K562 (cell line): Measurements from ENCODE around the gene HAX1. TPM values are rescaled to one million over a fixed set of nuclear protein-coding genes. Genes with fewer than 3 reads are reported as not detected.

ENCODE experiments used
- DMBX1 ChIP-seq: fragments of 250-450 bp; sonication (Bioruptor Pico); IDR thresholded peaks from 2 replicates; pipeline ENCODE4 v1.8.0; 2022; ENCODE audit warnings: inconsistent platforms, mild to moderate bottlenecking, moderate library complexity, borderline replicate concordance
- JUN ChIP-seq, 2 experiments: sonication (generic) in 1 of 2; formaldehyde crosslinking in 1 of 2; IDR thresholded peaks; 2 replicates each; pipeline versions ENCODE4 v1.6.1 to v1.8.0; 2012 to 2022; ENCODE audit warnings: borderline replicate concordance in 2 of 2, mild to moderate bottlenecking in 2 of 2, improper control_type of control experiment in 1 of 2, low read depth in 1 of 2, low read length in 1 of 2, missing genetic modification reagents in 1 of 2
- polyA plus RNA-seq, 8 experiments: library from polyadenylated mRNA; depleted of rRNA in 4 of 8; stranded (reverse) in 5 of 8; unstranded in 3 of 8; fragments of >200 nt; fragmentation: Nextera tagmentation in 2 of 8; fragmentation: Illumina TruSeq in 1 of 8; extraction: Ambion mirVana in 2 of 8; extraction: Trizol in 1 of 8; gene quantifications; 2 replicates each; pipeline versions ENCODE4 v1.2.1 to v1.2.3, GENCODE V29; 2011 to 2014; ENCODE audit warnings: inconsistent platforms in 1 of 8, missing spikeins in 1 of 8
- total RNA-seq, 7 experiments: library from RNA; depleted of rRNA in 6 of 7; stranded (reverse); fragments of >200 nt in 6 of 7; fragmentation: Illumina TruSeq in 2 of 7; extraction: Trizol in 2 of 7; gene quantifications; 2 replicates each; pipeline versions ENCODE4 v1.2.1 to v1.2.3, GENCODE V29; 2011 to 2021; ENCODE audit warnings: low replicate concordance in 1 of 7
- TF ChIP-seq, protein P1 (sequence below): fragments of 250-450 bp; sonication (Bioruptor Pico); IDR thresholded peaks from 2 replicates; pipeline ENCODE4 v1.4.0; 2020; ENCODE audit warnings: mild to moderate bottlenecking, moderate library complexity
- TF ChIP-seq, protein P2 (sequence below): fragments of 450-650 bp; IDR thresholded peaks from 2 replicates; pipeline ENCODE4 v1.6.1; 2016; ENCODE audit warnings: missing biosample characterization, missing genetic modification characterization
- TF ChIP-seq, protein P3 (sequence below): fragments of 450-650 bp; IDR thresholded peaks from 2 replicates; pipeline ENCODE4 v1.6.1; 2017; ENCODE audit warnings: antibody characterized with exemption, mild to moderate bottlenecking
- TF ChIP-seq, protein P4 (sequence below): sonication (generic); formaldehyde crosslinking; IDR thresholded peaks from 2 replicates; pipeline ENCODE4 v1.8.0; 2022; ENCODE audit warnings: missing genetic modification reagents, mild to moderate bottlenecking, moderate library complexity, borderline replicate concordance

Gene HAX1
- total and polyA plus RNA-seq, 9 of the 15 experiments (the other 6 are each of a cell fraction or from before 2014, with no cell fraction given), result 143 to 492 (median 234) TPM

DNA sequence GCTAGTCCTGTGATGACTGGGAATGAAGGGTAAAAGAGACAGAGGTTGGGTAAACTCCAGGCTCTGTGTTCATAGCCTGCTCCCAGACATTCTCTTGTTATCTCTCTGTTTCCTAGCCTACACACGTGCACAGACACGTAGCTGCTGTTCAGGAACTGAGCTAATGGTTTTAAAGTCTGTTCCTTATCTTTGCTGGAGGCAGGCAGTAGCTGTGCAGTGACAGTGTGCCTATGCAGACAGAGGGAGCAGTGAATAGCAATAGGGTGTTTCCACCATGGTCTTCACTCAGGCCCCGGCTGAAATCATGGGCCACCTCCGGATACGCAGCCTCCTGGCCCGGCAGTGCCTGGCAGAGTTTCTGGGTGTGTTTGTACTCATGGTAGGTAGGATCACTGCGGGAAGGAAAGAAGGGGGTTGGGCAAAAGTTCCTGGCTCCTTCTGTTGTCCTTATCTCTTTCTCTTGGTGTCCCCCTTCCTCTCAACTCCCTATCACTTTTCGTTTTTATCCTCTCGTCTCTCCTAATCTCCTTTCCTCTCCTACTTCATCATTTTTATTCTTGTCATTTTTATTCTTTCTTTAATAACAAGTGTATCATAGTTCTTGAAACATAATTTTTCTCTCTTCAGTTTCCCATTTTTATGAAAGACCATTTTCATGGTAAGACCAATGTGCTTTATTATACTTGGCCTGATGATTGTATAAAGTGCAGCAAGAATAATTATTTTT is 48.6 kb downstream of the HAX1 start, which contains the start of gene AQP10 (continued):
- TF ChIP-seq, protein P1, sequence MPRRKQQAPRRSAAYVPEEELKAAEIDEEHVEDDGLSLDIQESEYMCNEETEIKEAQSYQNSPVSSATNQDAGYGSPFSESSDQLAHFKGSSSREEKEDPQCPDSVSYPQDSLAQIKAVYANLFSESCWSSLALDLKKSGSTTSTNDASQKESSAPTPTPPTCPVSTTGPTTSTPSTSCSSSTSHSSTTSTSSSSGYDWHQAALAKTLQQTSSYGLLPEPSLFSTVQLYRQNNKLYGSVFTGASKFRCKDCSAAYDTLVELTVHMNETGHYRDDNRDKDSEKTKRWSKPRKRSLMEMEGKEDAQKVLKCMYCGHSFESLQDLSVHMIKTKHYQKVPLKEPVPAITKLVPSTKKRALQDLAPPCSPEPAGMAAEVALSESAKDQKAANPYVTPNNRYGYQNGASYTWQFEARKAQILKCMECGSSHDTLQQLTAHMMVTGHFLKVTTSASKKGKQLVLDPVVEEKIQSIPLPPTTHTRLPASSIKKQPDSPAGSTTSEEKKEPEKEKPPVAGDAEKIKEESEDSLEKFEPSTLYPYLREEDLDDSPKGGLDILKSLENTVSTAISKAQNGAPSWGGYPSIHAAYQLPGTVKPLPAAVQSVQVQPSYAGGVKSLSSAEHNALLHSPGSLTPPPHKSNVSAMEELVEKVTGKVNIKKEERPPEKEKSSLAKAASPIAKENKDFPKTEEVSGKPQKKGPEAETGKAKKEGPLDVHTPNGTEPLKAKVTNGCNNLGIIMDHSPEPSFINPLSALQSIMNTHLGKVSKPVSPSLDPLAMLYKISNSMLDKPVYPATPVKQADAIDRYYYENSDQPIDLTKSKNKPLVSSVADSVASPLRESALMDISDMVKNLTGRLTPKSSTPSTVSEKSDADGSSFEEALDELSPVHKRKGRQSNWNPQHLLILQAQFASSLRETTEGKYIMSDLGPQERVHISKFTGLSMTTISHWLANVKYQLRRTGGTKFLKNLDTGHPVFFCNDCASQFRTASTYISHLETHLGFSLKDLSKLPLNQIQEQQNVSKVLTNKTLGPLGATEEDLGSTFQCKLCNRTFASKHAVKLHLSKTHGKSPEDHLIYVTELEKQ (CRISPR knock-in tag), result no peak
- TF ChIP-seq, protein P2, sequence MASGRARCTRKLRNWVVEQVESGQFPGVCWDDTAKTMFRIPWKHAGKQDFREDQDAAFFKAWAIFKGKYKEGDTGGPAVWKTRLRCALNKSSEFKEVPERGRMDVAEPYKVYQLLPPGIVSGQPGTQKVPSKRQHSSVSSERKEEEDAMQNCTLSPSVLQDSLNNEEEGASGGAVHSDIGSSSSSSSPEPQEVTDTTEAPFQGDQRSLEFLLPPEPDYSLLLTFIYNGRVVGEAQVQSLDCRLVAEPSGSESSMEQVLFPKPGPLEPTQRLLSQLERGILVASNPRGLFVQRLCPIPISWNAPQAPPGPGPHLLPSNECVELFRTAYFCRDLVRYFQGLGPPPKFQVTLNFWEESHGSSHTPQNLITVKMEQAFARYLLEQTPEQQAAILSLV (tag), result no peak
- TF ChIP-seq DMBX1 (CRISPR knock-in tag) (peak; percentile 79), JUN (IDR thresholded peaks at IDR 0.05; ENCODE audit: borderline replicate concordance, low read depth, low read length) (peak; percentile 76; the same call in 1 of the 2 replicates), JUN (CRISPR knock-in tag; IDR thresholded peaks at IDR 0.05; ENCODE audit: borderline replicate concordance) (no peak)
- TF ChIP-seq, protein P3, sequence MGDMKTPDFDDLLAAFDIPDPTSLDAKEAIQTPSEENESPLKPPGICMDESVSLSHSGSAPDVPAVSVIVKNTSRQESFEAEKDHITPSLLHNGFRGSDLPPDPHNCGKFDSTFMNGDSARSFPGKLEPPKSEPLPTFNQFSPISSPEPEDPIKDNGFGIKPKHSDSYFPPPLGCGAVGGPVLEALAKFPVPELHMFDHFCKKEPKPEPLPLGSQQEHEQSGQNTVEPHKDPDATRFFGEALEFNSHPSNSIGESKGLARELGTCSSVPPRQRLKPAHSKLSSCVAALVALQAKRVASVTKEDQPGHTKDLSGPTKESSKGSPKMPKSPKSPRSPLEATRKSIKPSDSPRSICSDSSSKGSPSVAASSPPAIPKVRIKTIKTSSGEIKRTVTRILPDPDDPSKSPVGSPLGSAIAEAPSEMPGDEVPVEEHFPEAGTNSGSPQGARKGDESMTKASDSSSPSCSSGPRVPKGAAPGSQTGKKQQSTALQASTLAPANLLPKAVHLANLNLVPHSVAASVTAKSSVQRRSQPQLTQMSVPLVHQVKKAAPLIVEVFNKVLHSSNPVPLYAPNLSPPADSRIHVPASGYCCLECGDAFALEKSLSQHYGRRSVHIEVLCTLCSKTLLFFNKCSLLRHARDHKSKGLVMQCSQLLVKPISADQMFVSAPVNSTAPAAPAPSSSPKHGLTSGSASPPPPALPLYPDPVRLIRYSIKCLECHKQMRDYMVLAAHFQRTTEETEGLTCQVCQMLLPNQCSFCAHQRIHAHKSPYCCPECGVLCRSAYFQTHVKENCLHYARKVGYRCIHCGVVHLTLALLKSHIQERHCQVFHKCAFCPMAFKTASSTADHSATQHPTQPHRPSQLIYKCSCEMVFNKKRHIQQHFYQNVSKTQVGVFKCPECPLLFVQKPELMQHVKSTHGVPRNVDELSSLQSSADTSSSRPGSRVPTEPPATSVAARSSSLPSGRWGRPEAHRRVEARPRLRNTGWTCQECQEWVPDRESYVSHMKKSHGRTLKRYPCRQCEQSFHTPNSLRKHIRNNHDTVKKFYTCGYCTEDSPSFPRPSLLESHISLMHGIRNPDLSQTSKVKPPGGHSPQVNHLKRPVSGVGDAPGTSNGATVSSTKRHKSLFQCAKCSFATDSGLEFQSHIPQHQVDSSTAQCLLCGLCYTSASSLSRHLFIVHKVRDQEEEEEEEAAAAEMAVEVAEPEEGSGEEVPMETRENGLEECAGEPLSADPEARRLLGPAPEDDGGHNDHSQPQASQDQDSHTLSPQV, result peak; percentile 71
- TF ChIP-seq, protein P4, sequence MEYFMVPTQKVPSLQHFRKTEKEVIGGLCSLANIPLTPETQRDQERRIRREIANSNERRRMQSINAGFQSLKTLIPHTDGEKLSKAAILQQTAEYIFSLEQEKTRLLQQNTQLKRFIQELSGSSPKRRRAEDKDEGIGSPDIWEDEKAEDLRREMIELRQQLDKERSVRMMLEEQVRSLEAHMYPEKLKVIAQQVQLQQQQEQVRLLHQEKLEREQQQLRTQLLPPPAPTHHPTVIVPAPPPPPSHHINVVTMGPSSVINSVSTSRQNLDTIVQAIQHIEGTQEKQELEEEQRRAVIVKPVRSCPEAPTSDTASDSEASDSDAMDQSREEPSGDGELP, result peak; percentile 73; the same call in 1 of the 2 replicates
